ENCODE results near the gene DAO.

GRCh38 chr12:108843187-108843586, 36.7 kb upstream of the DAO start:
- TF ChIP-seq CTCF (conservative IDR thresholded peaks at IDR 0.05 in 1 of 2, IDR thresholded peaks at IDR 0.05 in 1 of 2; ENCODE audit: low read depth in 1 of 2, low read length in 2 of 2), result no peak
- no peak for TF ChIP-seq EZH2 (IDR thresholded peaks at IDR 0.05; ENCODE audit: low read length, missing control alignments)
